ENCODE data around the gene GAS7.

DNA sequence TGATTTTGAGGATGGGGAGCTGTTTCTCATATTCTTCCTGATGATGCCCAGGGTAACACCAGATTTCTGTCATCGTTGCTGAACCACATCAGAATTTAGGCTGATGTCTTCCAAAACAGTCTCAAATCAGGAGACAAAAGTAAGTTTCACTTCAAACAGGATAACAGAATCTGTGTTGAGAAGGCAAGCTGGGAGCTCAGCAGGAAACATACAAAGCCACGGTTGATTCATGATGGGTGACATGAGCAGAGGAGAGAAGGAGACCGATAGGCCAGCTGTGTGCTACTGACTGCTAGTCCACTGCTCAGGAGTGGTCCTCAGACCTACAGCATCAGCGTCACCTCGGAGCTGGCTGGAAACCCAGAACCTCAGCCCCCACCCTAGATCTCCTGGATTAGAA lies 230.4 kb downstream of the GAS7 start:
- TF ChIP-seq CTCF (IDR thresholded peaks at IDR 0.05) (no peak), POLR2A (IDR thresholded peaks at IDR 0.05) (no peak)
